GM12892 (cell line): ENCODE data around the gene C1orf198.

ENCODE experiments used
- POLR2A ChIP-seq: IDR thresholded peaks from 2 replicates; pipeline ENCODE4 v1.6.1; 2011; ENCODE audit warnings: low read depth, low read length, control low read depth
- POLR2AphosphoS5 ChIP-seq: IDR thresholded peaks from 2 replicates; pipeline ENCODE4 v1.6.1; 2011; ENCODE audit warnings: low read depth, low read length, control low read depth
- TAF1 ChIP-seq: IDR thresholded peaks from 2 replicates; pipeline ENCODE4 v1.6.1; 2011; ENCODE audit warnings: low read depth, mild to moderate bottlenecking, control low read depth, low read length, borderline replicate concordance

DNA sequence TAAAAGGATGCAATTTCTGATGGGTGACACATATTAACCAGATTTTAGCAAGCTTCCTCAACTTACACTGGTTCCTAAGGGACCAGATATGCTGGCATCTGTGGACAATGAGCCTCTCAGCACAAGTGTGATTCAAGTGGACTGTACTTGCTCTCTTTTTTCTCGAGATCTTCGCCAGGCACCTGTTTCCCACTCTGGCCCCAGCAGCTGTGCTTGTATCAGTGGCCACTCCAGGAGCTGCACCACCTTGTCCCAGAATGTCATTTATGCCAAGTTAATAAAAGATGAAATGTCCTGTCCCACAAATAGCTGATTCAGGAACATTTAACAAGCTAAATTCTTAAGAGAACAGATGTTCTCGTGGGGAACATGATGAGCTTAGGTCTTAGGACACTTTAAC lies 14.6 kb downstream of the C1orf198 start:
- TF ChIP-seq POLR2AphosphoS5 (no peak), TAF1 (no peak), POLR2A (no peak)
